NCI-H2107 (cell line): ENCODE measurements around the gene FGD4.
A peak's percentile ranks its signal among the peaks of the same experiment; 100 is the strongest.

Source experiments
- DNase-seq: peaks from one replicate; lab custom pipeline; 2025; lab: John Stamatoyannopoulos, UW

Gene FGD4

DNA sequence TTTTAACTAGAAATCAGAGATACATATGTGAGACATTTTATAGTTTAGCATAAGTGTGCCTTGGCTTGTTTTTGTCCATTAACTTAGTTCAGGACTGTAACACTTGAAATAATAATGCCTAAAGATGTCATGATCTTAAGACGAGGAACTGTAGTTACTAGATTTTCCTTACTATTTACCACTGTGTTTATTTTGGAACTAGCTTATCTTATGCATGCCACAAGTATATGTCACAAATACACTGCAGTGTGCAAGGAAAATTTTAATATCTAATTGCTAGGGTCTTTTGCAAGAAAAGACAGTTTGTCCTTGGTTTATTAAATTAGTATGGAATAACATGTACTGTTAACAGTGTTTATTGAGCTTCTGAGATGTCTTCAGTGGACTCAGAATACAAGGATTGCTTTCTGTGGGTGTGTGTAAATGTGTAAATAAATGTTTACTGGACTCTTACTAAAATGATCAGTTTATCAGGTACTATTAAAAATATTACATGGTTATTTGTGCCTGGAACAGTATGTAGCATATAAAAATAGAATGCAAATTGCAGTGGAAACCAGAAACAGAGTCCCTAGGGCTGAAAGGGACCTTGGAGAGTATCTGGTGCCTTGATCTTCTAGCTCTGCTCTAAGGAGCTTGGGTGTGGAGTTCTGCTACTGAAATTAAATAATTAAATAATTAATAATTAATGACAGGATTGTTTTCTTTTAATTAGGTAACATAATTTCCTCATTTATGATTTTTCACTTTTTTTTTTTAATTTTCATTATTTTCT lies 58.1 kb downstream of the FGD4 start:
- no peak for DNase-seq

DNA sequence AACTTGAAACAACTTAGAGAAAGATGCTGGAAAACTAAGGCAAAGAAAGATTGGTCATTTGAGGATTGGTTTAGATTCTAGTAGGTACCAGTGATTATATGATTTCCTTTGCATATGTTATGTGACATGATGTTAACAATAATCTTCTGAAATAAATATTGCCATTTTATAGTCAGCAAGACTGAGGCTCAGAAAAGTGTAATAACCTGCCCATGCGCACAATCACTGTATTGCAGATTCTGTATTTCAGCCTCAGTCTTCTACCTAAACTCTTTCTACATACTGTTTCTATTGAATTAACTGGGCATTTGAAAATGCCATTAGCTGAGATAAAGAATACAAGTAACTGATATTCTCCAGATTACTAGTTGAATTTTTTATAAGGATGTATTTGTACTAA lies 61.3 kb downstream of the FGD4 start:
- DNase-seq = no peak

DNA sequence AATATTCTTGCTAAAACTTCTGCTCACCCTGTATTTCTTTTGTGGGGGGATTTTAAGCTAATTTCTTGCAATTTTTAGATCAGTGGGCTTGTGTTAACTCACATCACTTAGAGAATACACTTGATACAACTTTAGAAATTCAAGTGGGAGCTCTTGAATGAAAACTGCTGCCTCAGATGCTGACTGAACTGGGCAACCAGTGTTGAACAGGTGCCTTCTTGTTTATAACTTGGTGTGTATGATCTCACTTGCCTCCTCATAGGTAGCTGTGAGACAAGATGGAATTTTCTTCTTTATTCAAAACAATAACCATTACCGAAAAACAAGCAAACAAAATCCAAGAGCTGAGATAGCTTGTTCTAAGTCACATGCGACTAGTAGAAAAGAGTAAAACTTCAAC lies 63.5 kb downstream of the FGD4 start:
- DNase-seq = no peak

DNA sequence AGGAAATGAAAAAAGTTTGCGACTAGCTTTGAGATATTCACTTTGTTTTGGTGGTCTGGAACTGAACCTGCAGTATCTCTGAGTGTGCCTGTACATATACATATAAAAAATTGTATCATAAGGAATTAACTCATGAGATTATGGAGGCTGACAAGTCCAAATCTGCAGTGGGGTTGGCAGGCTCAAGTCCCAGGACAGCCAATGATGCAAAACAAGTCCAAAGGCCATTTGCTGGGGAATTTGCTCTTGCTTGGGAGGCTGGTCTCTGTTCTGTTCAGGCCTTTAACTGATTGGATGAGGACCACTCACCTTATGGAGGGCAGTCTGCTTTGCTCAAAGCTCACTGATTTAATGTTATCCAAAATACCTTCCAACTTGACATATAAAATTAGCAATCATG lies 66.8 kb downstream of the FGD4 start:
- DNase-seq = no peak

DNA sequence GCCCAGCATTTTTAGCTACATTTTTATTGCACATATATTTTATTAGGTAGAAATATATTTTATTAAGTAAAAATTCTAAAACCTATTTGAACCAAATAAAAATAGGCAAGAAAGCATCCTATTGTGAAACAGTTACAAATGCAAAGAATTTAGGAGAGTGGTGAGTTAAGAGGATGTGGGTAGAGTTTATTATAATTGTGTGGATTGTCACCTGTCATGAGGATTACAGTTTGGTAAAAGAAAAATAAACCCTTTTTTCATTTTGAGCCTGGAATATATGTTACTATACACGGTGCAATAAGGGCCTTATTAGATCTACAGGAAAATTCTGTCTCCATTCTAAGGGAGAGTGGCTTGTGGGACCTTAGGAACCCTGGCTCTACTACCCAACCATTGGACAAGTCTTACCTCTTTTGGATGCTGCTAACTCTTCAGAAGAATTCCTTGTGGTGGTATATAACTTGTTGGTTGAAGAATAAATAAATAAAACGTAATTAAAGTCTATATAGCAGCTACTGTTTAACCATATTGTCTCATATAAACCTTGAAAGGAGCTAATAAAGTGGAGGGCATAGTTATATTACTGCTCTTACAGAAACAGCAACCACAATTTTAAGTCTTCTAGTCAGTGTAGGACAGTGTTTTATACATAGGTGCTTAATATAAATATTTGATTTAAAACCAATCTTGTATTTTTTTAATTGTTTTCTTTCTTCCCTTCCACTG lies 67.8 kb downstream of the FGD4 start:
- DNase-seq = no peak

DNA sequence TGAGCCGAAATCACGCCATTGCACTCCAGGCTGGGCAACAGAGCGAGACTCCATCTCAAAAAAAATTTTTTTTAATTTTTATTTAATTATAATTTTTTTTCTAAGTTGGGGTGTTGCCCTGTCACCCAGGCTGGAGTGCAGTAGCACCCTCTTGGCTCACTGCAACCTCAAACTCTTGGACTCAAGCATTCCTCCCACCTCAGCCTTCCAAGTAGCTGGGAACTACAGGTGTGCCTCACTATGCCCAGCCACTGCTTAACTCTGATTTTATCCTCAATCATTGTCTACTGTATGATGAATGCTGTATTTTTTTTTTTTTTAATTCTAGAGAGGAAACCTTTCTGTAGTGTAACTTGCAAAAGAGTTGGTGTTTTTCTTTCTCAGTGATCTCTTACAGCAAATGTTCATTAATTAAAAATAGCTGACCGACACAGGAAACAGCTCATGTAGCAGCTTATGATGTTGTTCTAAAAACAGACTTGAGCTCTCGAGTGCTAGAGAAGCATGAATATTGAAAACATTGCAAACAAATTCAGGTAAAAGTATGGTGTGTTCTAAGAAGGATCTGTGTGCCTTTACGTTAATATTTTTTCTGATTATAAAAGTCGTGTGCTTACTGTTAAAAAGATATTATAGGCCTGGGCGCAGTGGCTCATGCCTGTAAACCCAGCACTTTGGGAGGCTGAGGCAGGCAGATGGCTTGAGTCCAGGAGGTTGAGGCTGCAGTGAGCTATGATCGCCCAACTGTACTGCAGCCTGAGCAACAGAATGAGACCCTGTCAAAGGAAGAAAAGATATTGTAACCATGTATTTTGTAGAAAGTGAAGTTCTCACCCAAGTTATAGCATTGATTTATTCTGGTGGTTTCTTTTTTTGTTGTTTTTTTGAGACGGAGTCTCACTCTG lies 68.9 kb downstream of the FGD4 start:
- DNase-seq = no peak

DNA sequence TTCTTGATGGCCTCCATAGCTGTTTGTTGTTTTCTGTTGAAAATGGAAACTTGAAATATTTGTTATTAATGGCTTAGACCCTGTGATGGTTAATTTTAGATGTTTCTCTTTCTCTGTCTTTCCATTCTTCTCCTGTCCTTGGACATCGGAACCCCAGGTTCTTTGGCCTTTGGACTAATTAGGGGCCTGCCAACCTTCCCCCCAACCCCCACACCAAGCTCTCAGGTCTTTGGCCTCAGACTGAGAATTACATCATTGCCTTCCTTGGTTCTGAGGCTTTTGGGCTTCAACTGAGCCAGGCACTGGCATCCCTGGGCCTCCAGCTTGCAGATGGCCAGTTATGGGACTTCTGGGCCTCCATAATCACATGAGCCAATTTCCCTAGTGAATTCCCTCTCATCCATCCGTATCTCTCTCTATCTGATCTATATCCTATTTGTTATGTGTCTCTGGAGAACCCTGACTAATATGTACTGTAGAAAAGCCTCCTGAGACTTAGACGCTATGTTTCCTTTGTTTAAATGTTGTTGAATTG lies 71.6 kb downstream of the FGD4 start:
- no peak for DNase-seq

DNA sequence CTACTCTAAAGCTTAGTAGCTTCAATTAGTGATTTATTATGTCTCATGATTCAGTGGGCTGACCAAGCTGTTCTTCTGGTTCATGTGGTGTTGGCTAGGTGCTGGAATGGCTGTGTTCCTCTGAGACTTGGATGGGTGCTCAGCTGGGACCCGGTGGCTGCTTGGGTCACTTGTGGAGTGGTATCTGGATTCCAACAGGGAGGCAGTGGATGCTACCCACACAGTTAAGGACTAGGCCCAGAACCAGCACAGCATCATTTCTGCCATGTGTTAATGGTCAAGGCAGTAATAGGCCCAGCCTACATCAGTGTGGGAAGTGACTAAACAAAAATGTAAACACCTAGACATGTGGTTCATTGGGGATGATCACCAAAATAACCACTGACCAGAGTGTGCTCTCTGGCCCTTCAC lies 72.2 kb downstream of the FGD4 start:
- no peak for DNase-seq

DNA sequence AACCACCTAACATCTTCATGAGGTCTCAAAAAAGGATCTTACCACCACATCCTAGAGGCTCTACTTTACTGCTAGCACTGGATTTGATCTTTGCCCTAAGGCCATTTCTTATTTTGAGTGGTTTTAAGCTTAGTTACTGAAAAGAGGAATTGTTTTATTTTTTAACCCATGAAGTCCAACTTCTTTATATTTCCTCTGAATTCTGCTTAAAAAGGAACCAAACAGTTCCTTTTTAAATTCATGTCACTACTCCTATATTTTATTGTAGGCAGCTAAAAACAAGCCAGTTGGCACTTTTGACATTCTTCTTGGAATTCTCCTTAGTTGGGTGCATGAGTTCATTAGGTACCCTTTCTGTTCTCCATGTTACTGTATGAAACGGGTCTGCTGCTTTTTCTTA lies 76.4 kb downstream of the FGD4 start:
- DNase-seq = no peak

DNA sequence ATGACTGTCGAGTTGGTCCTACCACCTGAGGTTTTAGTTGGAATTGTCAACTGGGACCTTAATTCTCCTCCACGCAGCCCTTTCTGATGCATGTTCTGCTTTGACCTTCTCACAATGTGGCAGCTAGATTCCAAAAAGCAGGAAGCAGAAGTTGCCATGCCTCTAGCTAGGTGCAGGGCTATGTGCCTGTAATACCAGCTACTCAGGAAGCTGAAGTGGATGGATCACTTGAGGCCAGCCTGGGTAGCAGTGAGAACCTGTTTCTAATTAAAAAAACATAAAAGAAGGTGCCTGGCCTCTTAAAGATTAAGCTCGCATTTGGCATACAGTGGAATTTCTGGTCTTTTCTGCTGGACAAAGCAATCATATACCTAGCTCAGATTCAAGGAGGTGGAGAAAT lies 77.1 kb downstream of the FGD4 start:
- no peak for DNase-seq

DNA sequence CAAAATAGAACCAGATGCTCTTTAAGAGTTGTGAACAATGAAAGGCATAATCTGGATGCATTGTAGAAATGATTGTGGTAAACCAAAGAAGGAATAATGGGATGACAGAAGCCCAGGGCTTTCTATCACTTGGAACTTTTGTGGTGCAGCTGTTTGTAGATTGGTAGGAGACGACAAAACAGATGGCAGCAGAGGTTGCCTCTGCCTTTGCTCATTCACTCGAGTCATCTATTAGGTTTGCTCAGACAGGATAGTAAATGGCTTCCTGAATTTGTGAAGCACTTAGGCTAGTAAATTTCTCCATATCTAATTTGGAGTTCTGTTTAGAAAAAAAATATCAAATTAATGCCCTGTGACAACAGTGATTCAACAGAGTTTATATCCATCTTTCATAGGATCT lies 78.4 kb downstream of the FGD4 start:
- DNase-seq = peak; percentile 31

DNA sequence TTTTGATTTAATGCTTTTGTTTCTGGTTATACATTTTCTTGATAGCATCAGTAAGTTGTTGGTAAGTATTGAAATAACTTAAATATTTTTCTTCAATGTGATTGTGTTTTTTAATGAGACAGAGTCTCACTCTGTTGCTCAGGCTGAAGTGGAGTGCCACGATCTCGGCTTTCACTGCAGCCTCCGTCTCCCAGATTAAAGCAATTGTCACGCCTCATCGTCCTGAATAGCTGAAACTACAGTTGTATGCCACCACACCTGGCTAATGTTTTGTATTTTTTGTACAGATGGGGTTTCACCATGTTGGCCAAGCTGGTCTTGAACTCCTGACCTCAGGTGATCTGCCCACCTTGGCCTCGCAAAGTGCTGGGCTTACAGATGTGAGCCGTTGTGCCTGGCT lies 78.8 kb downstream of the FGD4 start:
- DNase-seq = no peak

DNA sequence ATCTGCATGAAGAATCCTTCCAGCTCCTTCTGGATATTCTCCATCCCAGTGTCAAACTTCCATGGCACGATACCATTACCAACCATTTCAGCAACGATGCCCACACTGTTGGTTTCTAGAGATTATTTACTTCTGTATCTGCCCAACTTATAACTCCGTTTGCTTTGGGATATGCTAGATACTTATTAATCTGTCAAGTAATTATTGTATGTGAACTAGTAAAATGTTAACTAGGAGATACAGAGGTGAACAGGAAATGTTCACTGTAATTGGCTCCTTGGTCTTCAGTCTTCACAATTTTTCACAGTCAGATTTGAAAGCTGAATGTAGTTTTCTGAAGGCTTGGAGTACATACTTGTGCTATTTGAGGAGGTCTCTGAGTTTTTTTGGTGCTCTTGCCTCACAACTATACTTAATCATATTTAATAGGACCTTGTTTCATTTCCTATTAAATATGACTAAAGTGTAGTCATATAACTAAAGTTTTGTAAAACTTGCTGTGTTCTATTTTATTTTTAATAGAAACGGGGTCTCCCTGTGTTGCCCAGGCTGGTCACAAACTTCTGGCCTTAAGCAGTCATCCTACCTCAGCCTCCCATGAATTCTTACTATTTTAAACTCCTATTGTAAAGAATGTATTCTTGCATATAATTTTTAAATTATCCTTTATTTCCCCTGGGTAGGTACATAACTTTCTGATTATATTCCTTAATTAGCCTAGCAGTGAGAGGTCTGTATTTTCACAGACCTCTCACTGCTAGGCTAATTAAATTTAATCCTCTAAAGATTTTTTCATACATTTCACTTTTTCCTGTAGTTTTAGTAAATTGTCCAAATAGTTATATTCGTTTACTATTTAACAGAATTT lies 79.7 kb downstream of the FGD4 start:
- DNase-seq = no peak

DNA sequence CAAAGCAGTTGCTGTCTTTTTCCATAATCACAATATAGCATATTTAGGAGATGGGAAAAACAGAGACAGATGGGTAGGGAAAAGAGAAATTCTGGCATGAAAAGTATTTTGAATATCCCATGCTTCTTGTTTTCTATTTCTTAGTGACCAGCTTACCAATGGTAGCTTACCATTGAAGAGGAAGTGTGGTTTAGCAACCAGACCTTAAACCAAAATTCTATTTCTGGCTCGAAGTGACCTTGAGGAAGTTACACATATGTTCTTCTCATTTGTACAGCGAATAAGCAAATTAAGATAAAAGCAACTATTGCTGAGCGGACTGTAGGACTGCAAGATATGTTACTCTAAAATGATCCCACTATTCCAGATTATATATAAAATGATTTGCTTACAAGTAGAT lies 82.9 kb downstream of the FGD4 start:
- no peak for DNase-seq

DNA sequence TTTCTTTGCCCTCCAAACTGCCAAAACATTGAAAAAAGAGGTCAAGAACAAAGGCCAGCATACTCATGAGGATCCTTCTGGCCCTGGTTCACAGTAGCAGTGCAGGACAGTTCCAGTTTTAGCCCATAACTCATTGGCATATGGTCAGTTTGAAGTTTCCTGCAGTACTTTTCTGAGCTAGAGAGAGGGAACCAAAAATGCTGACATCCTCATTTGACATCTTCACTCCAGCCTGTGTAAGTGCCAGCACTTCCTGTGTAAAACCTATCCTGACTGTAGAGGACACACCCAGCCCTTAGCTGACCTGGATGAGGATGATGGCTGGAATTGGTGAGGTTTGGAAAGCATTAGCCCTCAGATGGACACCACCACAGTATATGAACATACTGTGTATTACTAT lies 84.1 kb downstream of the FGD4 start:
- DNase-seq = no peak

DNA sequence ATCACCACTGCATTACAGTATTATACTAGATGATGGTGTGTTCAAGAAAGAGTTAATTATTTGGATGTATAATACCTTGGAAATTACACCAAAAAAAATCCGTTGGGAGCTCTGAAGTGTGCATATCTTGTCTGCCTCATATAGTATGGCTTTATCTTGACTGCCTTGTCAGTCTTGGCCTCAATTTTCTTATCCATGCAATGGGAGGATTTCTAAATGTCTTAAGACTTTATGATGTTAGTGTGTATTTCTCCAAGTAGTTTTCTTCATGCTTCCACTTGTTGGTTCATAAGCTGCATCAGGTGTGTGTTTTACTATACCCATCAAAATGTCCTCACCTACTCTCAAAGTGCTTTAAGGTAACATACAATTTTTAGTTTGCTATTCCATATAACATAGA lies 84.6 kb downstream of the FGD4 start:
- no peak for DNase-seq

DNA sequence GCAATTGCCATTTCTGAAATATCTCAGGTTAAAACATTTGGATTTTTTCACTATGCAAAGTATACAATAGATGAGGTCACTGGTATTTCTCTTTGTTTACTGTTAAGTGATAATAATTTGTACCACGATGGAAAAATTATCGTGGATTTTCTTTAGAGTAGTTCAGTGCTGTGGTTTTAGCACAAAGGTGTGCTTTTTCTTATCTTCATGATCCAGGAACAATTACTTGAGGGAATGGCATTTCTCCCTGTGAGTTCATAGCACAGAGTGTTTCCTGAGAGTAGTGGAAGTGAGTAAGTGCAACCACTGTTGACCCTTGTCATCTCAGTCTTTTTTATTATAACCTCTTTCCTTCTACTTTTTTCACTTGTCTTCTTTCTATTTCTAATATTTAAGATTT lies 86.8 kb downstream of the FGD4 start:
- no peak for DNase-seq

DNA sequence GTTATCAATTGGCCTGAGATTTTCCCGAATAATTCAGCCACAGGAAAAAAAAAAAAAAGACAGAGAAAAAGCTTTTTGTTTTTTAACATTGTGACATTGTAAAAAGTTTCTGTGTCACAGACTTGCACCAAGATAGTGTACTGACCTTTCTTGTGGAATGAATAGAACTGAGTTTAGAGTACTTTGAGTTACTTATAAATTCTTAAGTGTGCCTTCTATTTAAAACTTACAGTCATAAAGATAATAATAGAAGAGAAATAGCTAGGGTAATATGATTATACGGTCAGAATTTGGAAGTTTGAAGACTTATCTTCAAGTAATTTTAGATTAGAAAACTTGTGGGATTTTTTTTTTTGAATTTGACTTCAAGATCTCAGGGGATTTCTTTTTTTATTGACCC lies 88.8 kb downstream of the FGD4 start:
- no peak for DNase-seq

DNA sequence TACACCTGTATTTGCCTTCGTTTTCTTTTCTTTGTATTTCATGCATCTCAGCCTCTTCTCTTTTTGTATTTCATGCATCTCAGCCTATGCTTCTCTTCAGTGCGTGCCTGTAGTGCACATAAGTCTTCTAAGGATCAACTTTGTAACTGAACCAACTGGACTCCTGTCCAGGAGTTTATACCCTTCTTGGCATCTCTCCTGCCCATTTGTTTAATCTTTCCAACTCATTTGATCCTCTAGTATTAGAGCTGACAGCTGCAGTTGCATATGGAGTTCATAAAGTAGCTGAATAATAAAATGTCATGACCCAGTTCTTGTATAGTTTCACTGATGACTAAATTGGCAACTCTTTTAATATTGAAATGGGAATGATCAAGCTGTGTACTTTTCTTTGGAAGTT lies 89.7 kb downstream of the FGD4 start:
- no peak for DNase-seq

DNA sequence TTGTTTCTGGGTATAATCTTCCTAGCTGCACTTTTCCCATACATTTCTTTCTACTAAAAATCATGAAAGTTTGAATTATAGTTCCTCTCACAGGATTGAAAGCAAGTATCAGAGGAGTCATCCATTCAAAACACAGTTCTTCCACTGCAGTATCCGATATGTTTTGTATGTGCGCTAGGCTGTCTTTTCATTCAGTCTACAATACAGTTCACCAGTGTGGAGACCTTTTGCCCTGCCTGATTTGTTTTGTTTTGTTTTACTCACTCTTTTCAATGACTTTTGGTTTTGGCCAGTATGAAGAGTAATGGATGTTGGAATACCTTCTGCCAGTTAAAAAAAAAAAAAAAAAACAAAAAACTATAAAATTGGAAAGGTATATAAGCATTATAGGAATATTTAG lies 91.4 kb downstream of the FGD4 start:
- no peak for DNase-seq

DNA sequence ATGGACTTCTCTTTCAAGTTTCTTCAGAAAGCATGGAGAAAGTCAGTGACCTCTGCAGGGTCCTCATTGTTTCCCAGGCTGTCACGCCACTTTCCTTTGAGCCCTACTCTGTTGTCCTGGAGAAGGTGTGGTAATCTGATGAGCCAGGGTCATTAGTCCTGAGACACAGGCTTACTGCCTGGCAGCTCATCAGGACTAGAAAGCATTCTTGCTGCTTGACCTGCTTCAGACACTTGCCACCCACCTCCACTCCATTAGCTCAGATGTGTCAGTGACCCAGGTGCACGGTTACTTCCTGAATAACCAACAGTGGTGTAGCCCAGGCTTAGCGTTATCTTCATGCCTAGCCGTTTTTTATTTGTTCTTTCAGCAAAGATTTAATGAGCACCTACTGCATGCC lies 93.9 kb downstream of the FGD4 start:
- DNase-seq = no peak

DNA sequence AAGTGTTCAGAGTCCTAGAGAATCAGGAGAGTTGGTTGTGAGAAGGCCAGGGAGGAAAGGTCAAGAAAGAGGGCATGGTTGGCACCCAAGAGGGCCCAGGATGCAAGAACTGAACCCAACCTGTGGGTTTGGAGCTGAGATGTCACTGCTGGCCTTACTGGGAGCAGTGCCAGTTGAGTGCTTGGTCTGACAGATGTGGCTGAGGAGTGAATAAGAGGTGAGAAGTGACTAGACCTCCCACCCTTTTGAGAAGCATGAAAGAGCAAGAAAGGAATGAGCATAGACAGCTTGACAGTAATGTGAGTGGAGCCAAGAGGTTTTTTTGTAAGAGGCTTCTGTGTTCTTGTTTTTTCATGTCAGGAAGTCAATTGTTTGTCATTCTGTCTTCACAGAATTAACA lies 95.3 kb downstream of the FGD4 start:
- no peak for DNase-seq
